HG03575 (cell line): ENCODE data around the gene KRTDAP.

Experiments used
- ATAC-seq: cut with Tn5 transposase; IDR thresholded peaks from one replicate; pipeline ENCODE4 v1.9.1; 2021; ENCODE audit not compliant: unreplicated experiment, insufficient number of reproducible peaks, low FRiP score; ENCODE audit errors: extremely low read depth

Gene KRTDAP

GRCh38 chr19:35514282-35514809 lies 24.1 kb upstream of the KRTDAP start:
- no peak for ATAC-seq

GRCh38 chr19:35513628-35514281 lies 23.5 kb upstream of the KRTDAP start, which contains the start of gene DMKN:
Gene DMKN, minus strand, starts transcription at chr19:35513649. Its CDS starts 174 bp downstream, at chr19:35513475.
- ATAC-seq: no peak

DNA sequence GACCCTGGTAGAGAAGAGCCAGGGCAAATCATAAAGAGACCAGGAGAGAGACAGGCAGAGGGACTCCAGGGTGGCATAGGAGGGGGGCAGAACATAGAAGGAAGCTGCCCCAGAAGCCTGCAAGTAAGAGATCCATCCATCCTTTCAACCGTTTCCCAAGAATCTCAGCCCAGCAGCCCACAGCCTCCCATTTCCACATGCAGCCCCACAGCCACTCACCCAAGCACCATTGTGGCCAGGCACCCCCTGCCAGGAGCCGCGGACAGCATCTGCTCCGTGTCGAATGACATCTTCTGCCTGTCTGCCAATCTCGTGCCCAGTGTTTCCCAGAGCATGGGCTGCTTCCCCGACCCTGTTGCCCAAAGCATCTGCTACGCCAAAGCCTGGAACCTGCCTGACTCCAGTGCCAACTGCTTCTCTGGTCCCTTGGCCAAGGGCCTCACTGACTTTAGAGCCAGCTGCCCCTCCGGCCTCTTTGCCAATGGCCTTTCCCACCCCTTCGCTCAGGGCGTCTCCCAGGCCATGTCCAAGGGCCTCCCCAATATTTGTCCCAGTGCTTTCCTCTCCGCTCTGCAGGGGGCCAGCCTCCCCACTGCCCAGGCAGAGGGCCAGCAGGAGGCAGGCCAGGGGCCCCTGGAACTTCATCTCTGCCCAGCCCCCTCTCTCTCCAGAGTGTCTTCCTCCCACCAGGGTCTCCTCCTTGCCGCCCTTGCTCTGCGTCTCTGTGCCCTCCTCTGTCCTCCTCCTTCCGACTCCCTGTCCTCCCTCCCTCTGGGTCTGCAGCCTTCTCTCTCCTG lies 22.8 kb upstream of the KRTDAP start:
- ATAC-seq: no peak

- no peak for ATAC-seq
Observed at GRCh38 chr19:35511337-35511736, 21.1 kb upstream of the KRTDAP start.

- no peak for ATAC-seq
Observed at GRCh38 chr19:35510626-35510964, 20.3 kb upstream of the KRTDAP start.

DNA sequence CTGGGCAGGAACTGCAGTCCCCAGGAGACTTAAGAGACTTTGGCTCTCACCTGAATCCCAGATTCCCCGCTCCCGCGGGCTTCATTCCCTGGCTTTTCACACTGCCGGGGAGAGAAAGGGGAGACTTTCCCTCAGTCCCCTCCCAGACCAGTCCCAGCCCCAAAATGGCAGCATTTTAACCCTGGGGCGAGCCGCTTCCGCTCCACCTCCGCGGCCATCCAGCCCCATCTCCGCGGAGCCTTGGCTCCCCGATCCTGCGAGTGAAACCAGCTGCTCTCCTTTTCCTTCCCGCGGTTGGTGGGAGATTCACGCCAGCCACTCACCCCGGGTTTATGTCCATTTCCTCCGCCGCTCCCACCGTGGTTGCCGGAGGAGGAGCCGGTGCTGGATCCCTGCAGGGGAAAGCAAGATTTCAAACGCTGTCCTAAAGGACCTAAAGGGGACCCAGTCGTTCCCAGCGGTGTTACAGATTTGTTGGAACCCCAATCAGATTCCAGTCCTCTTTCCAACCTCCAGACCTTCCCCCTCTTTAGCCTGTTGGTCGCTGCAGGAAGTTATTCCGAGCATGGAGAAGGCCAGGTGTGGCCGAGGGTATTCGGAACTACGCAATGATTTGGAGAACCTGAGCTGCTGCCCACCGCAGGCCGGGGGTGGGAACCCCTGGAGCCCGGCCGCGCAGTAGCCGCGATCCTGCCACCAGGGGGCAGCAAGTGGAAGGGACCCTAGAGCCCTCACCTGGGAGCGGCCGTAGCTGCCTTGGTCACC lies 19.8 kb upstream of the KRTDAP start:
- ATAC-seq: no peak

- no peak for ATAC-seq
Observed at GRCh38 chr19:35509018-35509652, 18.9 kb upstream of the KRTDAP start.

GRCh38 chr19:35508129-35508528 lies 17.9 kb upstream of the KRTDAP start:
- no peak for ATAC-seq

GRCh38 chr19:35507561-35507960 lies 17.3 kb upstream of the KRTDAP start:
- no peak for ATAC-seq

- no peak for ATAC-seq
Observed at GRCh38 chr19:35506011-35506410, 15.7 kb upstream of the KRTDAP start.

DNA sequence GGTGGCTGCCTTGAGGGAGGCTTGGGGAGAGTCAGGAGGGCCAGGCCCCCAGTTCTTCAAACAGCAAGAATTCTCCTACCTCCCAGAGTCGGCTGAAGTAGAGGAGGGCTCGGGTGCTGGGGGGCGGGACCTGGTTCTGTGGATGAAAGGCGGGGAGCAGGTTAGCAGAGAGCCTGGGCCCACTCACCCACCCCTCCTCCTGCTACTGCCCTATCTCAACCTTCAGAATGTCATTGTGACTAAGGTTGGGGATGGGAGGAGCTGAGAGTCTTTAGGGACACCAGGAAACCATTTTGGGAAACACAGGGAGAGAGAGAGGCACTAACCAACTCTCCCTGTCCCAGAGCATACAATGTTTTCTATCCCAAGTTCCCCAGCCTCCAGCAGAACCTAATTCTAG lies 12.5 kb upstream of the KRTDAP start:
- no peak for ATAC-seq

GRCh38 chr19:35501684-35502083 lies 11.4 kb upstream of the KRTDAP start:
- ATAC-seq: no peak

DNA sequence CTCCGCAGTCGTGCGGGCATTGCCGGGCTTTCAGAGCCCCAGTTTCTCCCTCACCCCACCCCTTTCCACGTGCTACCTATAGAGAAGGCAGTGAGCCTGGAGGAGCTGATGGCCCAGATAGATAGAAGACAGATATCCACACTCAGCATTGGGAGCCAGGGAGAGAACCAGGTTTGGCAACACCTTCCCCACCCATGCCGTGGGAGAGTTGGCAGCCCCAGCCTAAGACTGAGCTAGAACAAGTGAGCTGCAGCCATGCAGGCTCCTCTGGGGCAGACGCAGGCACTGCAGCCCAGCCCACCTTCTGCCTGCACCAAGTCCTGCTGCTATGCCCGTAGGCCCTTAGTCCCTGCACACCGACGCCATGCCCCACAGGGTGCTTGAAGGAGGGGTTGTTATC lies 10.3 kb upstream of the KRTDAP start:
- no peak for ATAC-seq

GRCh38 chr19:35498984-35499527 lies 8.8 kb upstream of the KRTDAP start:
- ATAC-seq: no peak

- ATAC-seq: no peak
Observed at GRCh38 chr19:35498220-35498619, 8.0 kb upstream of the KRTDAP start.

GRCh38 chr19:35497406-35497805 lies 7.1 kb upstream of the KRTDAP start:
- ATAC-seq: no peak

DNA sequence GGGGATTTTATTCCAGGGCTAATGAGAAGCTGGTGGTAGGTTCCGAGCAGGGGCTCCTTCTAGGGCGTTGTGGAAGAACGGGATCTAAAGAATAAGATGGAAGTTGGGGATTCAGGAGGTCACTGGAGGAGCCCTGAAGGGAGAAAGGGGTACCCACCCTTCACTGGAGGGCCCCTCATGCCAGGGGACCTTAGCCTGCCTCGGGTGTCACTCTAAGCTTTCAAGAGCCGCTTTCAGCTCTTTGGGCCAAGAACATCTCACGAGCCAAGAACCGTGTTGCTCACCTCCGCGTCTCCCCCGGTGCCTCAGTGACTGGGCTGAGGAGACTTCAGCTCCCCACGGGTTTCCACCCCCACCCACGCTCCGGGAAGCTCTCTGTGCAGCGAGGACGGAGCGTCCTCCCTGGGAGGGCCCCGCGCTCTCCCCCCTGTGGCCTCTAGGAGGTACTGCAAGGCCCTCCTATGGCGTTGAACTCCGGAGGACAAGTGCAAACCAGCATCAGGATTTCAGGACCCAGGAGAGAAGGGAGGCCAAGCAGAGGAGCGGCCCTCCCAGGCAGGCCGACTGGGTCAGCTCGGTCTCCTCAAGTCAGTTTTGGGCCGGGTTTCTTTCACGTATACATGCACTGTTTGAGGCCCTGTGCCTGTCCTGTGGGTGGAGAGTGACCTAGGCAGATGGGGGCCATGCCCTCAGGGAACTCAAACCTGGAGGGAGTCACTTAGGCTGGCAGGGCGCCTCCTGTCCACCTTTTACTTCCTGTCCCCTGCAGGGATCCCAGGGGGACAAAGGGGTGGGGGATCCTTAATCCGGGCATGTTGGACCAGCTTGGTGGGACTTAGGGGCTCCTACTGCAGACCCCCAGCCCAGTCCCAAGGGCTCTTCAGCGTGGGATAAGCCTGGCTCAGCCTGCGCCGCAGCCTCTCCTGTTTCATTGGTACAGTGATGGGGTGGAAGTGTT lies 5.1 kb upstream of the KRTDAP start:
- no peak for ATAC-seq

- no peak for ATAC-seq
Observed at GRCh38 chr19:35493971-35494370, 3.7 kb upstream of the KRTDAP start.
